ENCODE data around the gene FBXW5. TPM values are rescaled to one million over a fixed set of nuclear protein-coding genes. Genes with fewer than 3 reads are reported as not detected.

FBXW5 gene
- total and polyA plus RNA-seq, 9 of the 15 experiments (the other 6 are each of a cell fraction or from before 2014, with no cell fraction given), result 0.21 to 128 (median 37.0) TPM

GRCh38 chr9:136943291-136944211, 987 bp downstream of the FBXW5 start (continued):
- TF ChIP-seq, protein P1, sequence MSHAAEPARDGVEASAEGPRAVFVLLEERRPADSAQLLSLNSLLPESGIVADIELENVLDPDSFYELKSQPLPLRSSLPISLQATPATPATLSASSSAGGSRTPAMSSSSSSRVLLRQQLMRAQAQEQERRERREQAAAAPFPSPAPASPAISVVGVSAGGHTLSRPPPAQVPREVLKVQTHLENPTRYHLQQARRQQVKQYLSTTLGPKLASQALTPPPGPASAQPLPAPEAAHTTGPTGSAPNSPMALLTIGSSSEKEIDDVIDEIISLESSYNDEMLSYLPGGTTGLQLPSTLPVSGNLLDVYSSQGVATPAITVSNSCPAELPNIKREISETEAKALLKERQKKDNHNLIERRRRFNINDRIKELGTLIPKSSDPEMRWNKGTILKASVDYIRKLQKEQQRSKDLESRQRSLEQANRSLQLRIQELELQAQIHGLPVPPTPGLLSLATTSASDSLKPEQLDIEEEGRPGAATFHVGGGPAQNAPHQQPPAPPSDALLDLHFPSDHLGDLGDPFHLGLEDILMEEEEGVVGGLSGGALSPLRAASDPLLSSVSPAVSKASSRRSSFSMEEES (CRISPR knock-in tag; IDR thresholded peaks at IDR 0.05), result no peak
- TF ChIP-seq FOXJ2 (tag; IDR thresholded peaks at IDR 0.05) (no peak), ETV6 (IDR thresholded peaks at IDR 0.05; ENCODE audit: borderline replicate concordance in 1 of 2, low read depth in 2 of 2, low read length in 1 of 2) (0 out of 4 replicates have a peak, but pooled peaks of 1 of the 2 experiments have one; percentile 21), ETV6 (CRISPR knock-in tag; IDR thresholded peaks at IDR 0.05; ENCODE audit: borderline replicate concordance) (no peak), SRSF9 (IDR thresholded peaks at IDR 0.05; ENCODE audit: borderline replicate concordance, low read depth, low read length) (no peak), NCOA2 (IDR thresholded peaks at IDR 0.05; ENCODE audit: partially characterized antibody in 2 of 2) (no peak), ZNF449 (CRISPR knock-in tag; IDR thresholded peaks at IDR 0.05) (no peak), COPS2 (conservative IDR thresholded peaks at IDR 0.05) (no peak), CHD1 (IDR thresholded peaks at IDR 0.05; ENCODE audit: low read length) (no peak), DPF2 (IDR thresholded peaks at IDR 0.05) (no peak), POLR2H (tag; IDR thresholded peaks at IDR 0.05; ENCODE audit: low read depth) (no peak), ZNF124 (CRISPR knock-in tag; IDR thresholded peaks at IDR 0.05) (0 out of 2 replicates have a peak, but pooled peaks have one; percentile 20), KAT7 (CRISPR knock-in tag; IDR thresholded peaks at IDR 0.05; ENCODE audit: borderline replicate concordance) (no peak), HNRNPK (IDR thresholded peaks at IDR 0.05; ENCODE audit: low read depth, low read length, poor library complexity, severe bottlenecking) (no peak)
- TF ChIP-seq, protein P2, sequence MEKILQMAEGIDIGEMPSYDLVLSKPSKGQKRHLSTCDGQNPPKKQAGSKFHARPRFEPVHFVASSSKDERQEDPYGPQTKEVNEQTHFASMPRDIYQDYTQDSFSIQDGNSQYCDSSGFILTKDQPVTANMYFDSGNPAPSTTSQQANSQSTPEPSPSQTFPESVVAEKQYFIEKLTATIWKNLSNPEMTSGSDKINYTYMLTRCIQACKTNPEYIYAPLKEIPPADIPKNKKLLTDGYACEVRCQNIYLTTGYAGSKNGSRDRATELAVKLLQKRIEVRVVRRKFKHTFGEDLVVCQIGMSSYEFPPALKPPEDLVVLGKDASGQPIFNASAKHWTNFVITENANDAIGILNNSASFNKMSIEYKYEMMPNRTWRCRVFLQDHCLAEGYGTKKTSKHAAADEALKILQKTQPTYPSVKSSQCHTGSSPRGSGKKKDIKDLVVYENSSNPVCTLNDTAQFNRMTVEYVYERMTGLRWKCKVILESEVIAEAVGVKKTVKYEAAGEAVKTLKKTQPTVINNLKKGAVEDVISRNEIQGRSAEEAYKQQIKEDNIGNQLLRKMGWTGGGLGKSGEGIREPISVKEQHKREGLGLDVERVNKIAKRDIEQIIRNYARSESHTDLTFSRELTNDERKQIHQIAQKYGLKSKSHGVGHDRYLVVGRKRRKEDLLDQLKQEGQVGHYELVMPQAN (IDR thresholded peaks at IDR 0.05; ENCODE audit: borderline replicate concordance), result peak; percentile 59; the same call in 1 of the 2 replicates
- TF ChIP-seq, protein P3, sequence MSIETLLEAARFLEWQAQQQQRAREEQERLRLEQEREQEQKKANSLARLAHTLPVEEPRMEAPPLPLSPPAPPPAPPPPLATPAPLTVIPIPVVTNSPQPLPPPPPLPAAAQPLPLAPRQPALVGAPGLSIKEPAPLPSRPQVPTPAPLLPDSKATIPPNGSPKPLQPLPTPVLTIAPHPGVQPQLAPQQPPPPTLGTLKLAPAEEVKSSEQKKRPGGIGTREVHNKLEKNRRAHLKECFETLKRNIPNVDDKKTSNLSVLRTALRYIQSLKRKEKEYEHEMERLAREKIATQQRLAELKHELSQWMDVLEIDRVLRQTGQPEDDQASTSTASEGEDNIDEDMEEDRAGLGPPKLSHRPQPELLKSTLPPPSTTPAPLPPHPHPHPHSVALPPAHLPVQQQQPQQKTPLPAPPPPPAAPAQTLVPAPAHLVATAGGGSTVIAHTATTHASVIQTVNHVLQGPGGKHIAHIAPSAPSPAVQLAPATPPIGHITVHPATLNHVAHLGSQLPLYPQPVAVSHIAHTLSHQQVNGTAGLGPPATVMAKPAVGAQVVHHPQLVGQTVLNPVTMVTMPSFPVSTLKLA (conservative IDR thresholded peaks at IDR 0.05), result peak; percentile 38 to 57; a peak in 2 of 4 replicates
- TF ChIP-seq, protein P4, sequence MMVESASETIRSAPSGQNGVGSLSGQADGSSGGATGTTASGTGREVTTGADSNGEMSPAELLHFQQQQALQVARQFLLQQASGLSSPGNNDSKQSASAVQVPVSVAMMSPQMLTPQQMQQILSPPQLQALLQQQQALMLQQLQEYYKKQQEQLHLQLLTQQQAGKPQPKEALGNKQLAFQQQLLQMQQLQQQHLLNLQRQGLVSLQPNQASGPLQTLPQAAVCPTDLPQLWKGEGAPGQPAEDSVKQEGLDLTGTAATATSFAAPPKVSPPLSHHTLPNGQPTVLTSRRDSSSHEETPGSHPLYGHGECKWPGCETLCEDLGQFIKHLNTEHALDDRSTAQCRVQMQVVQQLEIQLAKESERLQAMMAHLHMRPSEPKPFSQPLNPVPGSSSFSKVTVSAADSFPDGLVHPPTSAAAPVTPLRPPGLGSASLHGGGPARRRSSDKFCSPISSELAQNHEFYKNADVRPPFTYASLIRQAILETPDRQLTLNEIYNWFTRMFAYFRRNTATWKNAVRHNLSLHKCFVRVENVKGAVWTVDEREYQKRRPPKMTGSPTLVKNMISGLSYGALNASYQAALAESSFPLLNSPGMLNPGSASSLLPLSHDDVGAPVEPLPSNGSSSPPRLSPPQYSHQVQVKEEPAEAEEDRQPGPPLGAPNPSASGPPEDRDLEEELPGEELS (CRISPR knock-in tag; IDR thresholded peaks at IDR 0.05; ENCODE audit: borderline replicate concordance), result 0 out of 2 replicates have a peak, but pooled peaks have one; percentile 12

Data from K562 (cell line).